GM21390 (cell line): ENCODE data around the gene MIB1.

Experiments
- ATAC-seq: cut with Tn5 transposase; IDR thresholded peaks from one replicate; pipeline ENCODE4 v1.9.1; 2021; ENCODE audit not compliant: unreplicated experiment

Gene MIB1

DNA sequence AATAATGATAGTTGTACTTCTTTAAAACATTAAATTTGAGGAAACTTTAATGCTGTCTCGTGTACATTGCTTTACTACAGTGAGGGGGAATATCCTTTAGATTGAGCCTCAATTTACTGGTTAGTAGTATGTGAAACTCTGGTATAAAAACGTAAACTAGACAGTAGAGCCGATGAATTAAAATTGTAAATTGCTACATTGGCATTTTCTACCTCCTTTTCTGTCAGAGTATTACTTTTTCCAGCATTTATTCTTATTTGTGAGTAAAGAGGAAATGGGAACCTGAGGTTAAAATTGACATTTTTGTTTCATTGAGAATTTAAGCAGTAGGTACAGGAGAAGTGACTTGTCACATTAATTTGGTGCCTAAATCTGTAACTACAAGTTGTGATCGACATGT is 128.2 kb downstream of the MIB1 start:
- no peak for ATAC-seq

DNA sequence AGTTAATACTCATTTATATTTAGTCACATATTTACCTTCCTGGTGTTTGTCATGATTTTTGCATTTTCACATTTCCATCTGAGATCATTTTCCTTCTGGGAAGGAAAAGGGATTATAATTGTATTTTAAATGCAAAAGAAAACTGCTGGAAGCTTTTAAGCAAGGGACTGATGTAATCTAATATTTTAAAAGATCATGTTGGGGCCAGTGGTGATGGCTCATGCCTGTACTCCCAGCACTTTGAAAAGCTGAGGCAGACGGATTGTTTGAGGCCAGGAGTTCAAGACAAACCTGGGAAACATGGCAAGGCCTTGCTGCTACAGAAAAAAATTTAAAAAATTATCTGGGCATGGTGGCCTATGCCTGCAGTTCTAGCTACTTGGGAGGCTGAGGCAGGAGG is 149.0 kb downstream of the MIB1 start:
- no peak for ATAC-seq

DNA sequence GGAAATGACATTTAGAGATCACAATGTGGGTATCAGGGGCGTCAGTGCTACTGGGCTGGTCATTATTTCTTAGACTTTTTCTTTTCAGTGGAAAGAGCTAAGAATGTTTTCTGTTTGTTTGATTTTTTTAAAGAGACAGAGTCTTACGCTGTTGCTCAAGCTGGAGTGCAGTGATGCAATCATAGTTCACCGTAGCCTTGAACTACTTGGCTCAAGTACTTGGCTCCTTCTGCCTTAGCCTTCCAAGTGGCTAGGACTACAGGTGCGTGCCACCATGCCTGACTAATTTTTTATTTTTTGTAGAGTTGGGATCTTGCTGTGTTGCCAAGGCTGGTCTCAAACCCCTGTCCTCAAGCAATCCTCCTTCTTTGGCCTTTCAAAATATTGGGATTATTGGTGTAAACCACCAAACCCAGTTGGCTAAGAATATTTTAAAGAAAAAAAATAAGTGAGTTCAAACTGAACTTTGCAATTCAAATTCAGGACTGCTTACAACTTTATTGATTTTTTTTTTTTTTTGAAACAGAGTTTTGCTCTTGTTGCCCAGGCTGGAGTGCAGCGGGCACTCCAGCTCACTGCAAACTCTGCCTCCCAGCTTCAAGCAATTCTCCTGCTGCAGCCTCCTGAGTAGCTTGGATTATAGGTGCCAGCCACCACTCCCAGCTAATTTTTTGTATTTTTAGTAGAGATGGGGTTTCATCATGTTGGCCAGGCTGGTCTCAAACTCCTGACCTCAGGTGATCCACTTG is 154.2 kb downstream of the MIB1 start:
- ATAC-seq: no peak

- ATAC-seq: no peak
These were observed 156.2 kb downstream of the MIB1 start for GRCh38 chr18:21896732-21897336.

- ATAC-seq: no peak
These were observed 157.2 kb downstream of the MIB1 start for GRCh38 chr18:21897811-21898210.

DNA sequence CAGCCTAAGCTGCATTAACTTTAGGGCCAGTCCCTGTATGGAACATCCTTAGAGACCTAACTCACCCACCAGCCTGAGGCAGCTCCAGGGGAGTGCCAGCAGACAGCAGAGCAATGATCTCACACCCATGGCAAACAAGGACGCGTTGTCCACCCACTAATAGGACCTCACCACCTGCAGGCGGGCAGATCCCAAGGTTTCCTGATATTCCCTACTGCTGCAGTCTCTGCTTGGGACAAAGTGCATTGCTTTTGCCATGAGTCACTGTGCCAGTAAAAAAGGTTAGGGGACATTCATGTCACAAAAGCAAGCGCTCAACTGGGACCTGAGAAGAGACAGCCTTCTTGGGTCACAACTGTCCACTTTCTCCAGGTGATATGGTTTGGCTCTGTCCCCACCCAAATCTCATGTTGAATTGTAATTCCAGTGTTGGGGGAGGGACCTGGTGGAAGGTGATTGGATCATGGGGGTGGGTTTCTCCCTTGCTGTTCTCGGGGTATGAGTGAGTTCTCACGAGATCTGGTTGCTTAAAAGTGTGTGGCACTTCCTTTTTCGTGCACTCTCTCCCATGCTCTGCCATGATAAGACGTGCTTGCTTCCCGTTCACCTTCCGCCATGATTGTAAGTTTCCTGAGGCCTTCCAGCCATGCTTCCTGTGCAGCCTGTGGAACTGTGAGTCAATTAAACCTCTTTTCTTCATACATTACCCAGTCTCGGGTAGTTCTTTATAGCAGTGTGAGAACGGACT is 160.2 kb downstream of the MIB1 start:
- ATAC-seq: no peak

DNA sequence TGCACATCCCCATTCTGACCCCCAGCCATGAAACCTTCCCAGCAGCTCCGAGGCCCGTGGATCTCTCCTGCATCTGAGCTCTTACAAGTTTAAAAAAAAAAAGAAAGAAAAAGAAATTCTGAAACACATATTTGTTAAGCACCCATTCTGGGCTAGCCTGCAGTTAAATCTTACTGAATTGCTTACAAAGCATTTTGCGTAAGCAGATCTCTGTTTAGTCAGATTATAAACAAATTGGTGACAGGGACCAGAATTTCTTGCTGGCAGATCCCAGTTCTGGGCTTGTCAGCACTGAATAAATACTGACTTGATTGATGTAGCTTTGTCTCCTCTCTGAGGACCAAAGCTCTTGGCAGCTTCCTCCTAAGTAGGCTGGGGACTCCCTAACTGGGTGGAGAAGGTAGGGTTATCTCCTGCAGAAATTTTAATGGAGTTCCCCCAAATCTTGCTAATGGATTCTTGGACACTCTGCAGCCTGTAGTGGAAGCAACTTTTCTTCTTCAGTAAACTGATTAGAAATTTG is 160.9 kb downstream of the MIB1 start:
- ATAC-seq: no peak

DNA sequence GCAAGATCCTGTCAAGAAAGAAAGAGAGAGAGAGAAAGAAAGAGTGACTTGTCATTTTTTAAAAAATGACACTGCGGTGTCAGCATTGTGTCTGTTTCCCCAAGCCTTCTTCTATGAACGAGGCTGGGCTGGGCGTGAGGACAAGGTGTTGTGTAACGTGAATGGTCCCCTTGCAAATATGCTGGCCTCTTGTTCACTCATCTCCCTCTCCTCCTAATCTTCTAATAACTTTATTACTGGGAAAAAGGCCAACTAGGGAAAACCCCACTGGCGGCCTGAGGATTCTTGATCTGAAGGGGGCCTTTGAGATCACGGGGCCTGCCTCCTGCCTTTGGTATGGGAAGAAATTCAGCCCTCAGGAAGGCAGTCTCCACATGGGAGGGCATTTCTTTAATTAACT is 163.1 kb downstream of the MIB1 start:
- ATAC-seq: no peak

DNA sequence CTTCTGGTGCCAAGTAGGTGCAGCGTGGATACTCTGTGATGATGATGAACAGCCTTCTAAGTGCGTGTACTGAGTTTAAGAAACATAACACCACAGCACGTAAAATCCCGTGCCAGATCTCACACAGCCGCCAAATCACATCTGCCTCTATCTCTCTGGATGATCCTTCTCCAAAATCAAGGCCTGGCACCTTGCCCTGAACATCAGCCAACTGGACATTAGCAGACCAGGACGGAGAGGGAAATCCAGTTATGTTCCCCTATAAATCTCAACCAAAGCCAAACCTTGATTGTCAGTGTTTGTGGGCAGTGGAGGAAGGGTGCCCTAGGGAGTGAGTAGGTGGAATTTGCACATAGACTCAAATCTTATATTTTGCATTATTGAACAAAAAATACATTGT is 164.3 kb downstream of the MIB1 start:
- no peak for ATAC-seq

- no peak for ATAC-seq
These were observed 166.9 kb downstream of the MIB1 start for GRCh38 chr18:21907451-21907850.

DNA sequence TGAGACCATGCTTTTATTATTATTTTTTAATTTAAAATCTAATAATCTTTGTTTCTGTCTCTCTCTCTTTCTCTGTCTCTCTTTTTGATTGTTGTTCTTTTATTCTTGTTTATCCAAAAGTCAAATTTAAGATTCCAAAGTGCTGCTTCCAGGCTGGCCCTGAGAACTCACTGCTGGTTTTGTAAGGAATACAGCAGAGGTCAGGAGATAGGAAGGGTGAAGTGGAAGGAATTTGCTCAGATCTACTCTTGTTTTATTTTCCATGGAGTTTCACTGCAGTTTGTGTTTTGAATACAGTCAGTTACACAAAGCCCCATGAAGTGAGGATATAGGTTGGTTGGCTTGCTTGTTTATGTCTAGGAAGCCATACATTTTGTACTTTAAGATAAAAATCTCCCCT is 168.1 kb downstream of the MIB1 start:
- ATAC-seq: no peak

GRCh38 chr18:21910906-21911305 is 170.3 kb downstream of the MIB1 start:
- ATAC-seq: no peak

GRCh38 chr18:21911551-21911950 is 171.0 kb downstream of the MIB1 start:
- ATAC-seq: no peak

GRCh38 chr18:21912339-21913239 is 172.0 kb downstream of the MIB1 start:
- ATAC-seq: no peak

- ATAC-seq: no peak
These were observed 174.2 kb downstream of the MIB1 start for GRCh38 chr18:21914739-21915319.

GRCh38 chr18:21915546-21915945 is 175.0 kb downstream of the MIB1 start:
- ATAC-seq: no peak

DNA sequence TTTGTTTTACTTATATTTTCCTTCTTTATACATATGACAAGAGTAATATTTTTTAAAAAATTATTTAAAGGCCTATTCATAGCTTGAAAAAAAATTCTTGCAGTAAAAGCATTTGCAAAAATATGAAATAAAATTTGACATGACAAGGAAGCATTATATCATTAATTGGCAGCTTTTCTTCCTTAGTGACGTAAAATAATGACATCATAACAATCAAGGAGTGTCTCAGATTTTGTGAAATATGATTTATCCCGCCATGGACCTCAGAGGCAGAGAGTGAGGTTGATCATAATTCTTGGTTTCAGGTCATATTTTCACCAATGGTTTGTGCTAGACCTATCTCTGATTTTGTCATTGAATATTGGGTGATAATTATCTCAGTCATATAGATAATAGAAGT is 176.0 kb downstream of the MIB1 start:
- no peak for ATAC-seq

- ATAC-seq: no peak
These were observed 178.1 kb downstream of the MIB1 start for GRCh38 chr18:21918693-21919092.
